SU-DHL-6 (cell line): ENCODE data around the gene ZMYND8.
"Not testable (repeated sequence)": the region's sequence is repeated elsewhere in the genome, so short reads cannot be mapped to it uniquely, and the experiment has no call there.

Source experiments
- H2AFZ ChIP-seq: fragments of 200-600 bp; sonication (generic); 2 replicates; pipeline ENCODE4 v1.6.1; 2014; ENCODE audit warnings: low read depth, mild to moderate bottlenecking, moderate library complexity, mixed read lengths, antibody characterized with exemption, low read length; ENCODE audit not compliant: severe bottlenecking
- H3F3A ChIP-seq: fragments of 200-600 bp; shearing (Covaris generic); 2 replicates; pipeline ENCODE4 v1.6.0; 2016; ENCODE audit warnings: antibody characterized with exemption, mild to moderate bottlenecking; ENCODE audit not compliant: insufficient read depth
- H3K27ac ChIP-seq: fragments of 200-600 bp; sonication (generic); 2 replicates; pipeline ENCODE4 v1.5.1; 2016; ENCODE audit warnings: low read depth, mild to moderate bottlenecking, low read length, moderate library complexity, mixed read lengths
- H3K27me3 ChIP-seq: fragments of 200-600 bp; sonication (generic), shearing (Covaris generic); 2 replicates; pipeline ENCODE4 v1.6.0; 2014; ENCODE audit warnings: mild to moderate bottlenecking, low read length
- H3K36me3 ChIP-seq: fragments of 200-600 bp; sonication (generic); 2 replicates; pipeline ENCODE4 v1.6.1; 2014; ENCODE audit warnings: mild to moderate bottlenecking, low read length, mixed read lengths
- H3K4me2 ChIP-seq: fragments of 300-600, 200-600 bp; shearing (Covaris generic), sonication (generic); 2 replicates; pipeline ENCODE4 v1.6.0; 2014; ENCODE audit warnings: low read length, low read depth, mild to moderate bottlenecking; ENCODE audit not compliant: poor library complexity, severe bottlenecking
- H3K4me3 ChIP-seq: fragments of 200-600 bp; sonication (generic); 2 replicates; pipeline ENCODE4 v1.5.1; 2014; ENCODE audit warnings: antibody characterized with exemption, low read length, mild to moderate bottlenecking, mixed read lengths; ENCODE audit not compliant: insufficient read depth, poor library complexity, severe bottlenecking
- H3K79me2 ChIP-seq: fragments of 200-600 bp; sonication (generic); 2 replicates; pipeline ENCODE4 v1.6.1; 2014; ENCODE audit warnings: mild to moderate bottlenecking, low read length, moderate library complexity; ENCODE audit not compliant: insufficient read depth
- H3K9ac ChIP-seq: fragments of 200-600 bp; sonication (generic); 2 replicates; pipeline ENCODE4 v1.7.0; 2014; ENCODE audit warnings: mild to moderate bottlenecking, low read length
- H3K9me2 ChIP-seq: fragments of 200-600 bp; sonication (generic); replicated peaks from 2 replicates; pipeline ENCODE4 v1.6.1; 2014; ENCODE audit warnings: low read length; ENCODE audit not compliant: insufficient read depth
- H3K9me3 ChIP-seq: fragments of 200-600 bp; sonication (generic); 2 replicates; pipeline ENCODE4 v1.6.1; 2014; ENCODE audit warnings: low read length, mixed read lengths; ENCODE audit not compliant: insufficient read depth
- H4K20me1 ChIP-seq: fragments of 200-600 bp; sonication (generic); 2 replicates; pipeline ENCODE4 v1.6.1; 2014; ENCODE audit warnings: low read depth, mild to moderate bottlenecking, antibody characterized with exemption, low read length, moderate library complexity, mixed read lengths
- CTCF ChIP-seq: fragments of 200-600 bp; sonication (generic); IDR thresholded peaks from one replicate; pipeline ENCODE4 v1.5.1; 2017; ENCODE audit warnings: antibody characterized with exemption, mild to moderate bottlenecking, low read length, moderate library complexity; ENCODE audit not compliant: insufficient read depth, poor library complexity, severe bottlenecking
- EZH2phosphoT487 ChIP-seq: fragments of 200-600 bp; sonication (generic), shearing (Covaris generic); conservative IDR thresholded peaks from 2 replicates; pipeline ENCODE4 v1.6.1; 2018; ENCODE audit warnings: mild to moderate bottlenecking, antibody characterized with exemption, low read length, moderate library complexity, mixed read lengths

Gene ZMYND8

GRCh38 chr20:47178851-47179250 is 177.6 kb downstream of the ZMYND8 start:
- no peaks in the 10 kb centered on the region for H3F3A ChIP-seq
- H3K9me2 ChIP-seq = no peaks in the 10 kb centered on the region
- no peaks in the 10 kb centered on the region for H3K79me2 ChIP-seq
- no peak overlapping the region for H2AFZ ChIP-seq
- H3K36me3 ChIP-seq = no peaks in the 10 kb centered on the region
- no peaks in the 10 kb centered on the region for H4K20me1 ChIP-seq
- H3K27ac ChIP-seq = no peak overlapping the region
- TF ChIP-seq CTCF (no peak), EZH2phosphoT487 (no peak)
- H3K4me3 ChIP-seq = no peak overlapping the region
- H3K9me3 ChIP-seq = no peaks in the 10 kb centered on the region
- H3K9ac ChIP-seq = no peak overlapping the region
- no peaks in the 10 kb centered on the region for H3K27me3 ChIP-seq
- no peak overlapping the region for H3K4me2 ChIP-seq

GRCh38 chr20:47178277-47178676 is 178.2 kb downstream of the ZMYND8 start:
- Histone ChIP-seq H3K4me2 (no peak overlapping the region), H3F3A (no peaks in the 10 kb centered on the region), H3K9me3 (no peaks in the 10 kb centered on the region), H4K20me1 (no peaks in the 10 kb centered on the region), H3K36me3 (no peaks in the 10 kb centered on the region), H3K9ac (no peak overlapping the region), H3K27ac (no peak overlapping the region), H3K27me3 (no peaks in the 10 kb centered on the region), H3K79me2 (no peaks in the 10 kb centered on the region), H3K4me3 (no peak overlapping the region), H3K9me2 (no peaks in the 10 kb centered on the region), H2AFZ (no peak overlapping the region)
- TF ChIP-seq CTCF (no peak), EZH2phosphoT487 (no peak)

GRCh38 chr20:47176217-47176616 is 180.3 kb downstream of the ZMYND8 start:
- not testable (repeated sequence) for H3K9me3 ChIP-seq, H3K9ac ChIP-seq, H2AFZ ChIP-seq, H3K36me3 ChIP-seq, H3K27ac ChIP-seq, H3K79me2 ChIP-seq, H3F3A ChIP-seq, H3K4me3 ChIP-seq, H4K20me1 ChIP-seq, H3K27me3 ChIP-seq, H3K9me2 ChIP-seq, H3K4me2 ChIP-seq

- H3K36me3 ChIP-seq = no peaks in the 10 kb centered on the region
- H3K27ac ChIP-seq = no peak overlapping the region
Measured at GRCh38 chr20:47175493-47175892, 181.0 kb downstream of the ZMYND8 start.

More at GRCh38 chr20:47175493-47175892, 181.0 kb downstream of the ZMYND8 start:
- H3K79me2 ChIP-seq = no peaks in the 10 kb centered on the region
- no peaks in the 10 kb centered on the region for H3F3A ChIP-seq
- TF ChIP-seq EZH2phosphoT487 (no peak), CTCF (no peak)
- no peak overlapping the region for H3K9ac ChIP-seq
- no peaks in the 10 kb centered on the region for H4K20me1 ChIP-seq
- no peaks in the 10 kb centered on the region for H3K9me3 ChIP-seq
- H3K4me3 ChIP-seq = no peak overlapping the region
- no peak overlapping the region for H2AFZ ChIP-seq
- no peaks in the 10 kb centered on the region for H3K27me3 ChIP-seq
- H3K9me2 ChIP-seq = no peaks in the 10 kb centered on the region
- H3K4me2 ChIP-seq = no peak overlapping the region
